NCI-H446 treated with DMSO at 0.1 percent for 48 hours (cell line): ENCODE results near the gene MRPS34.

ENCODE experiments used
- DNase-seq: peaks from one replicate; lab custom pipeline; 2025; lab: John Stamatoyannopoulos, UW

Gene MRPS34

DNA sequence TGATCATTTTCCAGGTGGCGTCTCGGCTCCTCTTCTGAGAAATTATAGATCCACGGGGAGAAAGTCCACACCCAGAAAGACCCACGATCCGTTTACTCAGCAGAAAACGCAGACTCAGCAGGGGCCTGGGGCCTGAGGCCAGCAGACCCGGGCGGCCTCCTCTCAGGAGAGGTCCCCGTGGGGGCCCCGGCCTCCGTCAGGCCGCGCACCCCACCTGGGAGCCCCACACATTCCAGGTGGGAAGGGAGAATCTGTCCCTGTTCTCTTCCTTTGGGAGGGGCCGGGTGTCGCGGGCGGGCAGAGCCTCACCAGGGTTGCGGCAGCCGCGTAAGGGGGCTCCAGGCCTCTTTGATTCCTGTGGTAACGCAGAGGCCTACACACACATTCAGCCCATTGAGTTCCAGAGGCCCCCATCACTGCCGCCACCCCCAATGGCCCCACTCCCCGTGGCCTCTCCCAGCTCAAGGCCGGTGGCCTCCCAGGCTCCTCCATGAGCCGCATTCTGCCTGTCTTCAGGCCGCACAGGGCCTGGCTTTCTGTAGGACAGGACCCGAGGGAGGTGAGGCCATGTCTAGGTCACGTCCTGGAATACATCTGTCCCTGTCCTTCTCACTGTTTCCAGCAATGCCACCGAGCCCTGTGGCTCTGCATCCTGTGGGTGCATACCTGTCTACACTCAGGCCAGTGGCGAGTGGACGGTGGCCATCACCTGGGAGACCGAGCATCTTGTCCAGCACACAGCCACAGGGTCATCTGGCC is 22.2 kb upstream of the MRPS34 start:
- DNase-seq: no peak

DNA sequence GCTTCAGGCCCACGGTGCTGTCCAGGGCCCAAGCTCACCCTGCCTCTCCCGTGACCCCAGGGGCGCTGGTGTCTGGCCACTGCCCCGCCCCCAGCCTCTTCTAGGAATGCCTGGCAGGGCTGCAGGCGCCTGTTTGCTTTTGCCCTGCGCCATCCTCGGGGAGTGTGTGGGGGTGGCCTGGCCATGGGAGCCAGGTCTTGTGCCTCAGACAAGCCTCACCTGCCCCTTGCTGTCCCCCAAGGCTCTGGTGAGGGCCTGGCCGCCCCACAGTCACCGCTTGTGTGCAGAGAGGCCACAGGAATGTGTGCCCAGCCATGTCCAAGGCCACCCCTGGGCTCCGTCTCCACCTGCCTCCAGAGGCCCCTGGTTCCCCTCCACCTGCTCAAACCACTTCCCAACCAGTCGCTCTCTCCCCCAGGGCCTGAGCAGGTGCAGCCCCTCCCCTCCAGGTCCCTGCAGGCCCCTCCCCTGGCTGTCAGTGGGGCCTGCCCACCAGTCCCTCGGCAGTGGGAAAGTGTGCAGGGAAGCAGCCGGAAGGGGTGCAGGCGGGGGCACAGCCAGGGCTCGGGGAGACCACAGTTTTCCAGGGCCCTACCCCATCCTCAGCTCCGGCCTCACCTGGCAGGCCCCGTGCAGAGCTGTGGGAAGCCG is 21.4 kb upstream of the MRPS34 start:
- no peak for DNase-seq

DNA sequence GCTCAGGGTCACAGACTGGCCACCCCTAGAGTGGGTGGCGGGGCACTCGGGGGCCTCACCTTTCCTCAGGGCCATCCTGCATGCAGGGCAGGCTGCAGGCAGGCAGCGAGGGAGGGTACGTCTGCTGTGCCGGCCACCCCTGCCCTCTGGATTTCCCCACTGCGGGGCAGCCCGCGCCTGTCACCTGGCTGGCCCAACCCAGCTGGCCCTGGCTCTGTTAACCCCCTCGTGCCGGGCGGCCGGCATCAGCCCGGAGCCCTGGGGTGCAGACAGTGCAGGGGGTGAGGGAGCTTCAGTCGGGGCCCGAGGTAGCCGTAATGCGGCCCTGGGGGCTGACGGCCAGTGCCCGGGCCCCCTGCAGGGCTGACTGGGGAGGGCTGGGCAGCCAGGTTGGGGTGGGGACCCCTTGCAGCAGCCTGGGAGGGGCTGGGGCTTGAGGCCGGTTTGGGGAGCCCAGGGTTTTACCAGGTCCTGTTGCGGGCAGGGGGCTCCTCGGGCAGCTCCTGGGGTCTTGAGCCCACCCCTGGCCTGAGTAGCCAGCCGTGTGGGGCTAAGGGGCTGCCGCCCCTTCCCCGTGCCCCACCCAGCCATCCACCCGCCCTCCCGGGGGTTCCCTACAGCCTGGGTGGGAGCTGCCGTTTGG is 20.8 kb upstream of the MRPS34 start, which contains the start of gene IGFALS:
Gene IGFALS, minus strand, starts transcription at position 128 of the 643 bp plus-strand sequence. Its CDS starts 53 bp downstream, at position 75.
- no peak for DNase-seq

DNA sequence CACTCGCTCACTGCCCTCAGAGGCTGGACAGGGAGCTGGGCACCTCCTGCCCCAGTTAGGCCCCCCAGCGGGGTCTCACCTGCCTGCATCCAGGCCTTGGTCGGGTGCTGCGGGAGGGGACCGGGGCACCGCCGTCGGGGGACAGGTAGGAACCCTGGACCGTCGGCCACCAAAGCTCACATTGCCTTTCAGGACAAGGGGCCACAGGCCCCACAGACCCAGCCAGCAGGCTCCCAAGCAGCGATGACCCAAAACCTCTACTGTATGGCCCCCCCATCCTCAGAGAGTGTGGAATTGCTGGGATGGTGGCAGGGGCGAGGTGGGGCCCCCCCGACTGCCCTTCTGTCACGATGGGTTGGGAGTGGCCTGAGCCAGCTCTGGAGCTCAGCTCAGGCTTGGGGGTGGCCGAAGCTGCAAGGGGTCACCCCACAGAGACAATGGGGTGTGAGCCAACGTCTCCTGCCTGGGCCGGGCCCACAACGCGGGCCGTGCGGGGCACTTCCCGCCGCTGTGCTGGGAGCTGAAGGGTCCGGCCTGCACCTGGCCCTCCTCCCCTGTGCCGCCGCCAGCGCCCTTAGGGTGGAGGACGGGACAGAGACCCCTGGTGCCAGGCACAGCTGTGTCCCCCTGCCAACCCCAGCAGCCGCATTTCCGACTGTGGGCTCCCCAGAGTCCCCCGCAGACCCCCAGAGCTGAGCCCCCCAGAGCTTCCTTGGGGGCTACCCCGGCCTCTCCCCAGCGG is 20.1 kb upstream of the MRPS34 start:
- no peak for DNase-seq

- DNase-seq: no peak
These were observed 19.2 kb upstream of the MRPS34 start for GRCh38 chr16:1791943-1792812.

GRCh38 chr16:1791256-1791942 is 18.5 kb upstream of the MRPS34 start:
- DNase-seq: no peak

GRCh38 chr16:1790611-1791255 is 17.8 kb upstream of the MRPS34 start:
- no peak for DNase-seq

DNA sequence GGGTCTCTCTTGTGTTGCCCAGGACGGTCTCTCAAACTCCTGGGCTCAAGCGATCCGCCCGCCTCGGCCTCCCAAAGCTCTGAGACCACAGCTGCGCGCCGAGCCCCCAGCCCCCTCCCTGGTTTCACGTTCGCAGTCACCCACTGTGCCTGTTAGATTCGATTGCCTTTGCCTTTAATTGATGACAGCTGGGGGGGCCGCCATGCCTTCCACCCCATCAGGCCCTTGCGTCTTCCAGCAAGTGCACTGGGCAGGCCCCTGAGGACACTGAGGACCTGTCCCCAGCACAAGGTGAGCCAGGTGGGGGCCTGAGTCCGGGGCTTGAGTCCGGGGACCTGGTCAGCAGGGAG is 17.3 kb upstream of the MRPS34 start:
- DNase-seq: no peak

- no peak for DNase-seq
These were observed 16.7 kb upstream of the MRPS34 start for GRCh38 chr16:1789643-1790045.

DNA sequence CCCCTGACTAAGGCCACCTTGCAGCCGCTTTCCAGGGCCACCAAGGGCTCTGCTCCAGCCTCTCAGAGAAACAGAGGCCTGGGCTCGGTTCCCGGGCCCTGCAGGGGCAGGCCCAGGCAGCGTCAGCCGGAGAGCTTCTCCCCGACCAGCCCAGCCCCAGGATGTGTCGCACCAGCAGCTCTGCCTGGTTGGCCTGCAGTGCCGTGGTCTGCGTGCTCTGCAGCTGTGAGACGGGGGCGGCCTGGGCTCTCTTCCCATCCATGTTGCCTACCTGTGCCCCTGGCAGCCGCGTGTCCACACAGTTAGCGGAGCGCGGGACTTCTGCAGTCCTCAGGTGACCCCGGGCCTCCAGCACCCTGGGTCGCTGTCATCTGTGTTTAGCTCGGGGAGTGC is 15.8 kb upstream of the MRPS34 start:
- no peak for DNase-seq

GRCh38 chr16:1788095-1788707 is 15.3 kb upstream of the MRPS34 start:
- no peak for DNase-seq

- no peak for DNase-seq
These were observed 14.6 kb upstream of the MRPS34 start for GRCh38 chr16:1787322-1788094.

GRCh38 chr16:1787056-1787321 is 14.1 kb upstream of the MRPS34 start:
- DNase-seq: no peak

DNA sequence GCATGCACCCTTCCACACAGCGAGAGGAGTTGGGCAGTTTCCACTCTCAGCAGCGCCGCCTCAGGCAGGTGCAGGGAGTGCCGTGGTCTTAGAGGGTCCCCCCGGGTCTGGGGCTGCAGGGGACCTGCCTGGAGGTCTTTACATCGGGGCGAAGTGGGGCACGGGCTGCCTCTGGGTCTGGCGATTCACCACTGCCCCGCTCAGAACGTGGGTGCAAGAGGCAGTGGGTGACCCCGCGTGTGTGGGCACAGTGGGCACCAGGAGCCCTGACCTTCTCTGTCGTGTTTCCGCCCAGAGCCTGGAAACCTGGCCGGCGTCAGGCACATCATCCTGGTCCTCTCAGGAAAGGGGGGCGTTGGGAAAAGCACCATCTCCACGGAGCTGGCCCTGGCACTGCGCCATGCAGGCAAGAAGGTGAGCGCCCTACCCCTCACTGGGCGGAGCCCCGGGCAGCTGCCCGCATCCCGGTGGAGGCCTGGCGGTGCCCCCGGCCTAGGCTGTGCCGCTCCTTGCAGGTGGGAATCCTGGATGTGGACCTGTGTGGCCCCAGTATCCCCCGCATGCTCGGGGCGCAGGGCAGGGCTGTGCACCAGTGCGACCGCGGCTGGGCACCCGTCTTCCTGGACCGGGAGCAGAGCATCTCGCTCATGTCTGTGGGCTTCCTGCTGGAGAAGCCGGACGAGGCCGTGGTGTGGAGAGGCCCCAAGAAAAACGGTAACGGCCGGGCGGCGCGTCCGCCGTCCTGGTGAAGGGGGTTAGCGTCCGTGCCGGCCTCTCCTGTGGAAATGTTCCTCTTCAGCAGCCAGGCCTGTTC is 13.5 kb upstream of the MRPS34 start:
- no peak for DNase-seq

- no peak for DNase-seq
These were observed 12.9 kb upstream of the MRPS34 start for GRCh38 chr16:1785846-1786170.

- DNase-seq: no peak
These were observed 12.3 kb upstream of the MRPS34 start for GRCh38 chr16:1784977-1785845.

- peak; percentile 99 for DNase-seq
These were observed 9.7 kb upstream of the MRPS34 start, which contains the start of the genes NUBP2 and SPSB3 for GRCh38 chr16:1782408-1783264. Gene NUBP2, plus strand, starts transcription at chr16:1782960. Its CDS starts 61 bp downstream, at chr16:1783021. Gene SPSB3, minus strand, starts transcription at chr16:1782571. Its CDS starts 1,088 bp downstream, at chr16:1781483.
